ENCODE results near the gene TSPAN4. TPM values are rescaled to one million over a fixed set of nuclear protein-coding genes. Genes with fewer than 3 reads are reported as not detected.

Gene TSPAN4
- total RNA-seq, 4 donors from 2014 or later, result 139 to 256 (median 221) TPM

GRCh38 chr11:880447-880846 is 37.8 kb downstream of the TSPAN4 start:
- Histone ChIP-seq H3K9me3 (no peaks in the 10 kb centered on the region), H3K4me1 (no peaks in the 10 kb centered on the region), H3K27ac (no peak overlapping the region), H3K27me3 (no peaks in the 10 kb centered on the region), H3K4me3 (no peak overlapping the region), H3K36me3 (peaks cover 0 to 96% (median 0%) of the 10 kb centered on the region in 3 donors)
- WGBS, 2 donors, result 79 to 89% methylated on average over 12 of the region's 14 CpGs
- DNase-seq (ENCODE audit: low spot score in 2 of 2), result no peak
- TF ChIP-seq CTCF (IDR thresholded peaks at IDR 0.05) (no peak), POLR2A (IDR thresholded peaks at IDR 0.05) (no peak), EP300 (IDR thresholded peaks at IDR 0.05) (no peak)

GRCh38 chr11:882596-882995 is 39.9 kb downstream of the TSPAN4 start:
- WGBS, 2 donors, result 80 to 88% methylated on average over 14 of the region's 14 CpGs
- Histone ChIP-seq H3K27ac (no peak overlapping the region), H3K27me3 (no peaks in the 10 kb centered on the region), H3K4me3 (no peak overlapping the region), H3K4me1 (no peaks in the 10 kb centered on the region), H3K9me3 (no peaks in the 10 kb centered on the region), H3K36me3 (peaks cover 0 to 95% (median 0%) of the 10 kb centered on the region in 3 donors)
- no peak for TF ChIP-seq CTCF (IDR thresholded peaks at IDR 0.05)
- no peak for TF ChIP-seq EP300 (IDR thresholded peaks at IDR 0.05)
- no peak for TF ChIP-seq POLR2A (IDR thresholded peaks at IDR 0.05)
- DNase-seq (ENCODE audit: low spot score in 2 of 2), result no peak

GRCh38 chr11:883527-883926 is 40.9 kb downstream of the TSPAN4 start:
- TF ChIP-seq POLR2A (IDR thresholded peaks at IDR 0.05), result no peak
- no peak for TF ChIP-seq CTCF (IDR thresholded peaks at IDR 0.05)
- TF ChIP-seq EP300 (IDR thresholded peaks at IDR 0.05), result no peak
- Histone ChIP-seq H3K4me1 (no peaks in the 10 kb centered on the region), H3K9me3 (no peaks in the 10 kb centered on the region), H3K36me3 (peaks cover 0 to 95% (median 0%) of the 10 kb centered on the region in 3 donors), H3K4me3 (no peak overlapping the region), H3K27ac (no peak overlapping the region), H3K27me3 (no peaks in the 10 kb centered on the region)
- 76 to 100% methylated on average over 4 of the region's 10 CpGs for WGBS, 2 donors
- DNase-seq (ENCODE audit: low spot score in 2 of 2), result no peak

GRCh38 chr11:884578-885070 is 42.0 kb downstream of the TSPAN4 start:
- Histone ChIP-seq H3K9me3 (no peaks in the 10 kb centered on the region), H3K27me3 (no peaks in the 10 kb centered on the region), H3K27ac (no peak overlapping the region), H3K36me3 (peaks cover 0 to 95% (median 0%) of the 10 kb centered on the region in 3 donors), H3K4me1 (no peaks in the 10 kb centered on the region), H3K4me3 (no peak overlapping the region)
- 86 to 88% methylated on average over 15 to 16 of the region's 16 CpGs for WGBS, 2 donors
- TF ChIP-seq CTCF (IDR thresholded peaks at IDR 0.05) (no peak), EP300 (IDR thresholded peaks at IDR 0.05) (no peak), POLR2A (IDR thresholded peaks at IDR 0.05) (no peak)
- DNase-seq (ENCODE audit: low spot score in 2 of 2), result no peak

GRCh38 chr11:886568-886967 is 43.9 kb downstream of the TSPAN4 start:
- no peaks in the 10 kb centered on the region for H3K27me3 ChIP-seq
- WGBS, 2 donors, result 91 to 95% methylated on average over 16 to 17 of the region's 17 CpGs
- H3K4me3 ChIP-seq, result no peak overlapping the region
- no peaks in the 10 kb centered on the region for H3K9me3 ChIP-seq
- H3K27ac ChIP-seq, result no peak overlapping the region
- H3K36me3 ChIP-seq, result peaks cover 0 to 96% (median 0%) of the 10 kb centered on the region in 3 donors
- TF ChIP-seq CTCF (IDR thresholded peaks at IDR 0.05), result no peak
- no peak for TF ChIP-seq POLR2A (IDR thresholded peaks at IDR 0.05)
- TF ChIP-seq EP300 (IDR thresholded peaks at IDR 0.05), result no peak
- H3K4me1 ChIP-seq, result no peaks in the 10 kb centered on the region
- DNase-seq (ENCODE audit: low spot score in 2 of 2), result no peak

All from tibial nerve (tissue), 4 donors.